IMR-90 (cell line): ENCODE data around the gene PARK7. TPM values are rescaled to one million over a fixed set of nuclear protein-coding genes. Genes with fewer than 3 reads are reported as not detected.

Experiments used
- ATAC-seq: fragments of 200-7000 bp; cut with Tn5 transposase; 2 replicates; pipeline ENCODE4 v1.9.1; 2020; ENCODE audit warnings: low read depth, mild to moderate bottlenecking, moderate library complexity
- BruUV-seq: library from RNA; stranded (reverse); fragments of 400-500 nt; replicated peaks from 2 replicates; lab custom pipeline; 2021; lab: Mats Ljungman, UMichigan
- CTCF ChIA-PET: fragments of 300-600 bp; formaldehyde crosslinking; extraction: SDS; loops from one replicate; lab custom pipeline; 2021; ENCODE audit warnings: antibody characterized with exemption; lab: Yijun Ruan, JAX
- POLR2A ChIA-PET: fragments of 300-600 bp; sonication (Branson Sonifier 250); formaldehyde crosslinking; loops from one replicate; lab custom pipeline; 2022; ENCODE audit warnings: antibody characterized with exemption; ENCODE audit not compliant: unreplicated experiment; lab: Charles Lee
- DNase-seq: peaks from one replicate; pipeline ENCODE4 v3.0.0; 2013
- H2AFZ ChIP-seq: replicated peaks from 2 replicates; pipeline ENCODE3; 2013; ENCODE audit warnings: low read length, mild to moderate bottlenecking; ENCODE audit not compliant: poor library complexity
- H2AK5ac ChIP-seq: 2 replicates; pipeline ENCODE4 v1.6.1; 2013; ENCODE audit warnings: low read depth, low read length, inconsistent platforms
- H2AK9ac ChIP-seq: replicated peaks from 2 replicates; pipeline ENCODE3; 2013; ENCODE audit warnings: mild to moderate bottlenecking, low read depth, low read length, moderate library complexity; ENCODE audit not compliant: poor library complexity
- H2BK120ac ChIP-seq: 2 replicates; pipeline ENCODE4 v1.6.1; 2013; ENCODE audit warnings: low read depth, low read length, inconsistent platforms
- H2BK15ac ChIP-seq: 3 replicates; pipeline ENCODE4 v1.6.1; 2013; ENCODE audit warnings: low read depth, low read length, inconsistent platforms
- H2BK20ac ChIP-seq: 2 replicates; pipeline ENCODE4 v1.6.1; 2013; ENCODE audit warnings: low read depth, mild to moderate bottlenecking, inconsistent platforms, low read length, moderate library complexity
- H2BK5ac ChIP-seq: 2 replicates; pipeline ENCODE4 v1.6.1; 2013; ENCODE audit warnings: mild to moderate bottlenecking, low read depth, low read length, inconsistent platforms; ENCODE audit not compliant: poor library complexity, severe bottlenecking
- H3K14ac ChIP-seq: replicated peaks from 2 replicates; pipeline ENCODE4 v1.6.1; 2013; ENCODE audit warnings: low read depth, low read length, inconsistent platforms
- H3K18ac ChIP-seq: 2 replicates; pipeline ENCODE4 v1.6.1; 2013; ENCODE audit warnings: low read depth, low read length, control low read depth
- H3K23ac ChIP-seq: 2 replicates; pipeline ENCODE4 v1.6.1; 2013; ENCODE audit warnings: low read depth, low read length, inconsistent platforms
- H3K27ac ChIP-seq: 2 replicates; pipeline ENCODE4 v1.5.1; 2013; ENCODE audit warnings: mild to moderate bottlenecking, control low read depth, low read length; ENCODE audit not compliant: insufficient read depth
- H3K27me3 ChIP-seq: 2 replicates; pipeline ENCODE4 v1.6.1; 2013; ENCODE audit warnings: low read length; ENCODE audit not compliant: control insufficient read depth, insufficient read depth
- H3K36me3 ChIP-seq: 2 replicates; pipeline ENCODE4 v1.6.1; 2013; ENCODE audit warnings: low read length, mixed read lengths; ENCODE audit not compliant: control insufficient read depth, insufficient read depth
- H3K4ac ChIP-seq: 2 replicates; pipeline ENCODE4 v1.6.1; 2013; ENCODE audit warnings: low read depth, low read length, inconsistent platforms
- H3K4me1 ChIP-seq: 2 replicates; pipeline ENCODE4 v1.6.1; 2013; ENCODE audit warnings: low read length, mixed read lengths; ENCODE audit not compliant: control insufficient read depth, insufficient read depth
- H3K4me2 ChIP-seq: 2 replicates; pipeline ENCODE4 v1.6.1; 2013; ENCODE audit warnings: low read depth, mild to moderate bottlenecking, control low read depth, low read length, moderate library complexity
- H3K4me3 ChIP-seq: 2 replicates; pipeline ENCODE4 v1.5.1; 2013; ENCODE audit warnings: low read depth, mild to moderate bottlenecking, control low read depth, low read length, moderate library complexity; ENCODE audit not compliant: insufficient read depth
- H3K56ac ChIP-seq: 2 replicates; pipeline ENCODE4 v1.6.1; 2013; ENCODE audit warnings: low read length, inconsistent platforms; ENCODE audit not compliant: insufficient read depth; ENCODE audit errors: extremely low read depth
- H3K79me1 ChIP-seq, 2 experiments: 2 replicates each; pipeline ENCODE4 v1.6.1; 2013; ENCODE audit warnings: low read length in 2 of 2, inconsistent platforms in 1 of 2, low read depth in 1 of 2
- H3K9ac ChIP-seq: 2 replicates; pipeline ENCODE4 v1.6.1; 2013; ENCODE audit warnings: low read depth, low read length, control low read depth
- H3K9me1 ChIP-seq: 2 replicates; pipeline ENCODE4 v1.6.1; 2013; ENCODE audit warnings: low read length, inconsistent platforms; ENCODE audit not compliant: insufficient read depth
- H3K9me3 ChIP-seq: 2 replicates; pipeline ENCODE4 v1.6.1; 2013; ENCODE audit warnings: low read length; ENCODE audit not compliant: control insufficient read depth, insufficient read depth
- H4K20me1 ChIP-seq: 2 replicates; pipeline ENCODE4 v1.6.1; 2013; ENCODE audit warnings: low read length, inconsistent platforms; ENCODE audit not compliant: insufficient read depth
- H4K5ac ChIP-seq: 2 replicates; pipeline ENCODE4 v1.6.1; 2013; ENCODE audit warnings: mild to moderate bottlenecking, low read depth, low read length, control low read depth
- H4K8ac ChIP-seq, 2 experiments: 2 replicates each; pipeline ENCODE4 v1.6.1; 2013; ENCODE audit warnings: low read depth in 2 of 2, low read length in 2 of 2, control low read depth in 1 of 2, inconsistent platforms in 1 of 2
- H4K91ac ChIP-seq: 2 replicates; pipeline ENCODE4 v1.6.1; 2013; ENCODE audit warnings: low read depth, low read length, inconsistent platforms; ENCODE audit not compliant: insufficient read depth
- CEBPB ChIP-seq: IDR thresholded peaks from 2 replicates; pipeline ENCODE4 v1.6.1; 2012; ENCODE audit warnings: low read depth, low read length, improper control_type of control experiment
- CHD1 ChIP-seq: IDR thresholded peaks from 2 replicates; pipeline ENCODE4 v1.6.1; 2012; ENCODE audit warnings: low read depth, low read length, improper control_type of control experiment
- FOS ChIP-seq: fragments of 150-350 bp; IDR thresholded peaks from 2 replicates; pipeline ENCODE4 v1.6.1; 2016; ENCODE audit warnings: low read depth, low read length
- MAFK ChIP-seq: IDR thresholded peaks from 2 replicates; pipeline ENCODE4 v1.6.1; 2012; ENCODE audit warnings: low read depth, low read length, improper control_type of control experiment
- MXI1 ChIP-seq: IDR thresholded peaks from 2 replicates; pipeline ENCODE4 v1.6.1; 2012; ENCODE audit warnings: low read depth, mild to moderate bottlenecking, low read length, moderate library complexity, borderline replicate concordance
- NFE2L2 ChIP-seq: fragments of 150-350 bp; IDR thresholded peaks from 2 replicates; pipeline ENCODE4 v1.6.1; 2016; ENCODE audit warnings: low read depth, mild to moderate bottlenecking, low read length
- RAD21 ChIP-seq: IDR thresholded peaks from 2 replicates; pipeline ENCODE4 v1.6.1; 2012; ENCODE audit warnings: low read length, improper control_type of control experiment
- RCOR1 ChIP-seq: IDR thresholded peaks from 2 replicates; pipeline ENCODE4 v1.6.1; 2012; ENCODE audit warnings: mild to moderate bottlenecking, low read length, improper control_type of control experiment; ENCODE audit not compliant: insufficient replicate concordance
- RFX5 ChIP-seq: IDR thresholded peaks from 2 replicates; pipeline ENCODE4 v1.8.0; 2012; ENCODE audit warnings: low read depth, mild to moderate bottlenecking, low read length, moderate library complexity
- SMC3 ChIP-seq: fragments of 150-350 bp; IDR thresholded peaks from 2 replicates; pipeline ENCODE4 v1.6.1; 2016; ENCODE audit warnings: low read depth, mild to moderate bottlenecking, antibody characterized with exemption, low read length, moderate library complexity
- WGBS, 2 experiments: methylation state at CpG; one replicate each; pipeline versions ENCODE4 v1.1.5 to v1.1.7; 2013; ENCODE audit warnings: missing lambda C conversion rate in 2 of 2; ENCODE audit not compliant: insufficient read length in 1 of 2; ENCODE audit errors: extremely low coverage in 2 of 2; 5-methylcytosine and 5-hydroxymethylcytosine counted together
- dilution Hi-C: fragments of 300-500 bp; cut with HindIII; formaldehyde crosslinking; loops from one replicate; pipeline ENCODE4 v1.14.3; 2018; ENCODE audit warnings: low sequenced_read_pairs; ENCODE audit not compliant: unreplicated experiment
- in situ Hi-C: fragments of 300-500 bp; cut with MboI; formaldehyde crosslinking; loops from 3 replicates; pipeline ENCODE4 v1.14.3; 2019; ENCODE audit warnings: low sequenced_read_pairs, inconsistent platforms, mixed read lengths
- intact Hi-C: fragments of 100-400 bp; cut with micrococcal nuclease; formaldehyde crosslinking; loops from 2 replicates; pipeline ENCODE4 v1.10.0; 2022
- polyA plus RNA-seq, 3 experiments: library from polyadenylated mRNA; depleted of rRNA; stranded (reverse); fragments of >200 nt; gene quantifications; 2 replicates each; pipeline ENCODE4 v1.2.3, GENCODE V29; 2012; ENCODE audit warnings: low replicate concordance in 1 of 3
- total RNA-seq: library from RNA; depleted of rRNA; stranded (reverse); fragments of >200 nt; gene quantifications from 2 replicates; pipeline ENCODE4 v1.2.3, GENCODE V29; 2012
- TF ChIP-seq, protein P1 (sequence below): fragments of 150-350 bp; IDR thresholded peaks from 2 replicates; pipeline ENCODE4 v1.6.1; 2016; ENCODE audit warnings: low read depth, mild to moderate bottlenecking, low read length, moderate library complexity, borderline replicate concordance
- TF ChIP-seq, protein P2 (sequence below): fragments of 150-350 bp; IDR thresholded peaks from 2 replicates; pipeline ENCODE4 v1.6.1; 2017; ENCODE audit warnings: mild to moderate bottlenecking, antibody characterized with exemption, low read length, low read depth

Gene PARK7
- total and polyA plus RNA-seq, 2 of the 4 experiments (the other 2 are of a cell fraction): 207 to 357 TPM

DNA sequence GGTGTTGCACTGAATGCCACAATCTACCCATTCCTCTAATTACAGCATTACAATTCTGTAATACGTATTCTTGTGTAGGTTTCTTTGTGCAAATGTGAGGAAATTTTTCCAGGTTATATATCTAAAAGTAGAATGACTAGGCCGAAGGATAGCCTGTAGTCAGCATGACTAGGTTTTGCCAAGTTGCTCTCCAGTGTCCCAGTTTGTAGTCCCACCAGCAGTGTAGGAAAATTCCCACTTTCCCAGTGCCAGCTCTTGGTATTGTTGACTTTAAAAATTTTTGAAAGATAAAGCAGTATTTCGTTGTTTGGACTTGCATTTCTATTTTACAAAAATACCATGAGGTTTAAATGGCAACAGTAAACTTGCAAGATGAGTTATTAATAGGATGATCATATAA lies 3.0 kb downstream of the PARK7 start:
- Histone ChIP-seq H3K4me2 (no peak overlapping the region), H2BK120ac (no peak overlapping the region), H3K14ac (no peak overlapping the region), H2AFZ (no peak overlapping the region), H4K8ac (no peak overlapping the region), H3K36me3 (peaks cover 28% of the 10 kb centered on the region), H3K18ac (no peak overlapping the region), H3K56ac (no peak overlapping the region), H3K79me1 (peaks cover 36 to 67% of the 10 kb centered on the region in 2 experiments), H4K20me1 (peaks cover 25% of the 10 kb centered on the region), H3K23ac (no peak overlapping the region), H2AK9ac (no peak overlapping the region), H3K4me3 (no peak overlapping the region), H3K9me3 (no peaks in the 10 kb centered on the region), H3K4me1 (no peaks in the 10 kb centered on the region), H3K9ac (no peak overlapping the region), H2BK20ac (no peak overlapping the region), H2BK5ac (no peak overlapping the region), H4K91ac (no peak overlapping the region), H3K27me3 (no peaks in the 10 kb centered on the region), H2BK15ac (no peak overlapping the region), H4K5ac (no peak overlapping the region), H3K27ac (no peak overlapping the region), H2AK5ac (no peak overlapping the region), H3K4ac (no peak overlapping the region), H3K9me1 (no peaks in the 10 kb centered on the region; the same call in 1 of the 2 replicates)
- ChIA-PET CTCF (interaction anchor here (0.6 to 1.1 kb wide), 2 partner anchors 10 to 339 kb away, joined by 3 read pairs; no protein-coding TSS in a partner anchor), POLR2A (no interaction called here)
- TF ChIP-seq RCOR1 (no peak), RAD21 (no peak), CEBPB (no peak), NFE2L2 (no peak), FOS (no peak), CHD1 (no peak), SMC3 (no peak), RFX5 (no peak), MAFK (no peak), MXI1 (no peak)
- TF ChIP-seq, protein P1, sequence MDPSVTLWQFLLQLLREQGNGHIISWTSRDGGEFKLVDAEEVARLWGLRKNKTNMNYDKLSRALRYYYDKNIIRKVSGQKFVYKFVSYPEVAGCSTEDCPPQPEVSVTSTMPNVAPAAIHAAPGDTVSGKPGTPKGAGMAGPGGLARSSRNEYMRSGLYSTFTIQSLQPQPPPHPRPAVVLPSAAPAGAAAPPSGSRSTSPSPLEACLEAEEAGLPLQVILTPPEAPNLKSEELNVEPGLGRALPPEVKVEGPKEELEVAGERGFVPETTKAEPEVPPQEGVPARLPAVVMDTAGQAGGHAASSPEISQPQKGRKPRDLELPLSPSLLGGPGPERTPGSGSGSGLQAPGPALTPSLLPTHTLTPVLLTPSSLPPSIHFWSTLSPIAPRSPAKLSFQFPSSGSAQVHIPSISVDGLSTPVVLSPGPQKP: no peak
- TF ChIP-seq, protein P2, sequence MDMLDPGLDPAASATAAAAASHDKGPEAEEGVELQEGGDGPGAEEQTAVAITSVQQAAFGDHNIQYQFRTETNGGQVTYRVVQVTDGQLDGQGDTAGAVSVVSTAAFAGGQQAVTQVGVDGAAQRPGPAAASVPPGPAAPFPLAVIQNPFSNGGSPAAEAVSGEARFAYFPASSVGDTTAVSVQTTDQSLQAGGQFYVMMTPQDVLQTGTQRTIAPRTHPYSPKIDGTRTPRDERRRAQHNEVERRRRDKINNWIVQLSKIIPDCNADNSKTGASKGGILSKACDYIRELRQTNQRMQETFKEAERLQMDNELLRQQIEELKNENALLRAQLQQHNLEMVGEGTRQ: no peak
- BruUV-seq: no TSS peak
- no CpG with 5 or more reads among the region's 3 CpGs for WGBS, 2 experiments
- in situ Hi-C loops: no loop called here
- intact Hi-C loops: no loop called here
- dilution Hi-C loops: no loop called here
- DNase-seq: no peak
- ATAC-seq: no peak
